ENCODE data around the gene CDKN1A. TPM values are rescaled to one million over a fixed set of nuclear protein-coding genes. Genes with fewer than 3 reads are reported as not detected.

The CDKN1A gene
- total RNA-seq, 1 donor from 2014 or later = 63.8 TPM

GRCh38 chr6:36686668-36687513, 8.4 kb downstream of the CDKN1A start:
- DNase-seq (ENCODE audit: missing footprints) = no peak
- intact Hi-C loops (cut with DNase I) = loop anchor here (5.0 kb wide), 1 partner anchor 70 kb away; no protein-coding TSS in a partner anchor
- no peak for ATAC-seq

- intact Hi-C loops (cut with DNase I) = loop anchor here (5.0 kb wide), 1 partner anchor 69 kb away; no protein-coding TSS in a partner anchor
- ATAC-seq (no peak), DNase-seq (ENCODE audit: missing footprints) (no peak)
Measured at GRCh38 chr6:36688063-36688738, 9.7 kb downstream of the CDKN1A start.

DNA sequence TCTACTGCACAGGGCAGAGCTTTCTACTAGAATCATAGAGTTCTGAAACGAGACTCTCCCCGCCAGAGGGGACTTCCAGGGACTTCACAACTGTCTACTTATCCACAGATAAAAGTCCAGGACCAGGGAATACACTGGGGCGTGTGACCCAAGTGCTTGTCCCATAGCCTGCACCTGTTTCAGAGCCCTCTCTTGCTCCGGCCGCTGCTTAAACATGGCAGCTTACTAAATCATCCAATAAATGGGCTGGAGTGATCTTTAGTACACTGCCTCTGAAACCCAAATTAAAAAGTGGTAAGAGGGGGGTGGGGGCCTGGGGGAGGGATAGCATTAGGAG, 10.2 kb downstream of the CDKN1A start:
- intact Hi-C loops (cut with DNase I) = loop anchor here (5.0 kb wide), 1 partner anchor 69 kb away; no protein-coding TSS in a partner anchor
- ATAC-seq (no peak), DNase-seq (ENCODE audit: missing footprints) (no peak)

DNA sequence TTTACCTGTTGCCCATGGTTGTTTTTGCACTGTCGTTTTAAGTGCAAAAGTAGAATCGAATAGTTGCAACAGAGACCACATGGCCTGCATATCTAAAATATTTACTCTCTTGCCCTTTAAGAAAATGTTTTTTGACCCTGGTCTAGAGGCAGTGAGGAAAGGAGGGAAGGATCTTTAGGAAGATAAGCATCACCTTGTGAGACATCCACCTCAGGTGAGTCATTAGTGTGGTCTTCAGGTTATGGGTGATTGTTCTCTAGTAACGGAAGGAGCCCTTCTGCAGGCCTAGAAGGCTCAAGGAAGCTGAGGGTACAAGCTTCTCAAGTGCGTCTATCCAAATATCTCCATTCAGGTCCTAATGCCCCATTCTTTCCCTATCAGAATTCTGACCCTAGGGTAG, 12.5 kb downstream of the CDKN1A start:
- no peak for ATAC-seq
- DNase-seq (ENCODE audit: missing footprints) = no peak
- intact Hi-C loops (cut with DNase I) = no loop called here

GRCh38 chr6:36691612-36692011, 13.1 kb downstream of the CDKN1A start:
- no peak for DNase-seq (ENCODE audit: missing footprints)
- intact Hi-C loops (cut with DNase I) = no loop called here
- no peak for ATAC-seq

DNA sequence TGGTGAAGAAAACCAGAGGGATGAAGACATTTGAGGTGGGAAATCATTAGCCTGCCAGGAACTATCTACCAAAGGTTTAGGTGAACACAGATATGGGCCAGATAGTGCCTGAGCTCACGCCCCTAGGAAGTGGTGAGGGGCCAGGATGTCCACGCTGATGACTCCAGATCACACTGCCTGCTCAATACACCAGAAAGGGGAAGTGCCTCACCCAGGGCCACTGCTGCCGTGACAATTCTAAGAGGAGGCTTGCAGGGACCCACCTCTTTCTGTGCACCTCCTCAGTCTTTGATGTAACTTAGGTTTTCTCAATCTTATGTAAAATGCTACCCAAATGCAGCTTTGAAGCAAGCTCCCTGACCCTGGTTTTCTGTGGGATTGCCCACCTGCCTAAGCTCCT, 13.7 kb downstream of the CDKN1A start:
- DNase-seq (ENCODE audit: missing footprints) (peak; percentile 74), ATAC-seq (peak; percentile 43)
- intact Hi-C loops (cut with DNase I) = no loop called here

DNA sequence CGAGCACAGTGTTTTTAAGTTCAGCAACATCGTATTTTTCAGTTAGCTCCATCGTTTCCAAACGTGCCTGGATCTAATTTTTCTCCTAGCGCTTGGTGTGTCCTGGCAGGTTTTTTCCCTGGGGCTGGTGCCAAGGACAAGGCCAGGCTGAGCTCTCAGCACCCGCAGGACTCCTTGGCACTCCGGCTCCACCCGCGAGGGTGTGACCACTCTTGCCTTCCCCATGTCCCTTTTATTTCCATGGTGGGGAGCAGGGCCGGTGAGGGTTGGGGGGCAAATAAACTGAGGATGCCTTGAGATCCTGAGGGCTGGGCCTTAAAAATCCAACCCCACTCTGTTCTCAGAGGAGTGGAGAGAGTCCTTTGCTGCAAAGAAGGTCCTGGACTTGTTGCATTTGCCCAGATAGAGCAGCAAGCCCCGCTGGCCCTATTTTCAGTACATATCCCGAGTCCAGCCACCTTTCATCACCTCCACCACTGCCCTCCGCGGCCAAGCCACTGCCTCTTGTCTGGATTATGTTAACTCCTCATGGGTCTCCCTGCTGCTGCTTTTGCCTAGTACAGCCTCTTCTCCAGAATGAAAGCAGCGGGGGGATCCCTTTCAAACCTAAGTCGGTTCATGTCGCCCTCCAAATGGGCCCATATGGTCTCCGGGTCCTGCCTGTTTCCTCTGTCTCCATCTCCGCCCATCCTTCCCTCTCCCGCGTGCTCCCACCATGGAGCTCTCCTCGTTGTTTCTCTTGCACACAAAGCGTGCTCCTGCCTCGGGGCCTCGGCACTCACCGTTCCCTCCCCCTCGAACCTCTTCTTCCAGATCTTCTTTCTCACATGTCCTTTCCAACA, 14.6 kb downstream of the CDKN1A start:
- DNase-seq (ENCODE audit: missing footprints) (peak; percentile 69), ATAC-seq (peak; percentile 81)
- intact Hi-C loops (cut with DNase I) = no loop called here

- DNase-seq (ENCODE audit: missing footprints) = no peak
- ATAC-seq = no peak
- intact Hi-C loops (cut with DNase I) = no loop called here
Measured at GRCh38 chr6:36694616-36695015, 16.1 kb downstream of the CDKN1A start.

DNA sequence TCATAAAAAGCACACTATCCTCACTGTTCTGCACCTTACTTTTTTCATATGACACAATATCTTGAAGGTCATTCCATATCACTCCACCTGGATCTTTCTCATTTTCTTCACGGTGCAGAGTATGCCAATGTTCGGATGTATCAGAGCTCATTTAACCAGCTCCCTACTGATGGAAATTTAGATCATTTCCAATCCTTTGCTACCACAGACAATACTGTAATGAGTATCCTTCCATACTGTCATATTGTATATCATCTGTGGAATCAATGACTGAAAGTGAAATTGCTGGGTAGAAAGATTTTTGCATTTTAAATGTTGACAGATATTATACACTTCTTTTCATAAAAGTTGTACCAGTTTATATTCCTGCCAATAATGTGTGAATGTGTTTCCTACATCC, 16.9 kb downstream of the CDKN1A start:
- ATAC-seq = no peak
- intact Hi-C loops (cut with DNase I) = no loop called here
- DNase-seq (ENCODE audit: missing footprints) = no peak

GRCh38 chr6:36697481-36697903, 19.0 kb downstream of the CDKN1A start, which contains the start of gene RAB44:
Gene RAB44, plus strand, starts transcription at chr6:36697826. Its CDS starts 6,410 bp downstream, at chr6:36704236.
- intact Hi-C loops (cut with DNase I) = no loop called here

GRCh38 chr6:36698196-36698595, 19.7 kb downstream of the CDKN1A start:
- intact Hi-C loops (cut with DNase I) = no loop called here
- no peak for ATAC-seq
- no peak for DNase-seq (ENCODE audit: missing footprints)

More at GRCh38 chr6:36697481-36697903, 19.0 kb downstream of the CDKN1A start, which contains the start of gene RAB44:
- DNase-seq (ENCODE audit: missing footprints) (no peak), ATAC-seq (no peak)

- intact Hi-C loops (cut with DNase I) = no loop called here
- no peak for DNase-seq (ENCODE audit: missing footprints)
- no peak for ATAC-seq
Measured at GRCh38 chr6:36698871-36699271, 20.4 kb downstream of the CDKN1A start.

DNA sequence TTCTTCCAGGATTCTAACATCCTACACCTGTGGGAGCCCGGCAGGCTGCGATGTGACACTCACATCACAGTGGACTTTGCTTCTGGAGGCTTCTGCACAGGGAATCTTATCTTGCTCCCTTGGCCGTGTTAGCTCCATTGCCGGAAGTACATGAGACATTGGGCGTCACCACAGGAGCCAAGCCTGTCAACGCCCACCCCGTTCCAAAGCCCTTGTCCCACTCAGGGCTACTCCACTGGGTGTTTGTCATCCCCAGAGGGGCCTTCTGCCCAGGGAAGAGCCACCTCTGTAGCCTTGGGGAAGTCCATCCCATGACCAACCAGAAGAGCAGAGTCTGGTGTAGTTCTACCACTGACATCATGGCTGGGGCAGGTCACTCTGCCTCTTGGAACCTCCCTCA, 20.8 kb downstream of the CDKN1A start:
- no peak for ATAC-seq
- no peak for DNase-seq (ENCODE audit: missing footprints)
- intact Hi-C loops (cut with DNase I) = no loop called here

DNA sequence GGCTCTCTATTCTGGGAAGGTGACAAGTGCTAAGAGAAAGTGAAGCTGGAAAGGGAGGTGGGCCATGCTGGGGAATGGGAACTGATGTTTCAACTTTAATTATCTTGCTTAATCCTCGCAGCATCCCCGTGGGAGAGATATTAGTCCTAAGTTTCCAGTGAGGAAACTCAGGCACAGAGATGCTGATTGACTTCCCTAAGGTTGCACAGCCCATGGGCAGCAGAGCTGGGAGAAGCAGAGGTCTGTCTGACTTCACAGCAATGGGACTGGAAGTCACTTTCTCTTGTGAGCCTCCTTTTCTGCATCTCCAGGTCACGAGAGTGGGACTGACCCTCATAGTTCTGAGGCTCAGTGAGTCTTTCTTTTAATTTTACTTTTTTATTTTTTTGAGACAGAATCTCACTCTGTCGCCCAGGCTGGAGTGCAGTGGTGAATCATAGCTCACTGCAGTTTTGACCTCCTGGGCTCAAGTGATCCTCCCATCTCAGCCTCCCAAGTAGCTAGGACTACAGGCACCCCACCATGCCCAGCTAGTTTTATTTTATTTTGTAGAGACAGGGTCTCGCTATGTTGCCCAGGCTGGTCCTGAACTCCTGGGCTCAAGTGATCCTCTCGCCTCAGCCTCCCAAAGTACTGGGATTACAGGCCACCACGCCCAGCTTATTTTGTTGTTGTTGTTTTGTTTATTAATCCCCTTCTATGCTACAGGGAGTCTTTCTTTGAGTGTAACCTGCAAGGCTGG, 21.7 kb downstream of the CDKN1A start:
- DNase-seq (ENCODE audit: missing footprints) (no peak), ATAC-seq (no peak)
- intact Hi-C loops (cut with DNase I) = no loop called here

DNA sequence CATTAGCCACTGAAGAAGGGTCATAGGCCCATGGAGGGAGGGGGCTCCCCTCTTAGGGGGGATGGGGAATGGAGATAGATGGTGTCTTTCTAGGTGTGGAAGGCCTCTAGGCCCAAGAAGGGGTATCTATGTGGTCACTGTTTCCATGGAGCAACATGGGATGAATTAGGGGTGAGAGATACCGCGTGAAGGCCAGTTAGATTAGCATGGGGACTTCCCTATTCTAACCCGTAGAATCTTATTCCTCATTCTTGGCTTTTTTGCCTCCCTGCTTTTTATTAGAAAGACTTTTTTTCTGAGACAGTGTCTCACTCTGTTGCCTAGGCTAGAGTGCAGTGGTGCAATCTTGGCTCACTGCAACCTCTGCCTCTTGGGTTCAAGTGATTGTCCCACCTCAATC, 22.3 kb downstream of the CDKN1A start:
- DNase-seq (ENCODE audit: missing footprints) (no peak), ATAC-seq (no peak)
- intact Hi-C loops (cut with DNase I) = no loop called here

- DNase-seq (ENCODE audit: missing footprints) = no peak
- no peak for ATAC-seq
- intact Hi-C loops (cut with DNase I) = no loop called here
Measured at GRCh38 chr6:36701401-36701991, 23.0 kb downstream of the CDKN1A start.

DNA sequence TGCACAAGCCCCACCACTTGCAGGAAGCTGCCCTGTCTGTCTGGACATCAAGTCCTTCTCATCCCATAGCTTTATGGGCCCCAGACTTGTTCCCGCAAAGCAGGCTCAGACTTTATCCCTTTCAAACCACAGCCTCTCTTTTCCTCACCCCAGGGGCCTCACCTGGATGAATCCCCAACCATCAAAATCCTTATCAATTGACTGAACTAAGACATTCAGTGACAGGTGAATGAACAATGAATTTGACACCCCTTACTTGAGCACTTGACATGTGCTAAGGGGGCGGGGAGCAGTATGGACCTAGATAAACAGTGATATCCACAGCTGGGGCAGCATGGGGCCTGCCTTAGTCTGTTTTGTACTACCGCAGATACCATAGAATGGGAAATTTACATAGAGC, 24.1 kb downstream of the CDKN1A start:
- no peak for ATAC-seq
- DNase-seq (ENCODE audit: missing footprints) = no peak
- intact Hi-C loops (cut with DNase I) = no loop called here

DNA sequence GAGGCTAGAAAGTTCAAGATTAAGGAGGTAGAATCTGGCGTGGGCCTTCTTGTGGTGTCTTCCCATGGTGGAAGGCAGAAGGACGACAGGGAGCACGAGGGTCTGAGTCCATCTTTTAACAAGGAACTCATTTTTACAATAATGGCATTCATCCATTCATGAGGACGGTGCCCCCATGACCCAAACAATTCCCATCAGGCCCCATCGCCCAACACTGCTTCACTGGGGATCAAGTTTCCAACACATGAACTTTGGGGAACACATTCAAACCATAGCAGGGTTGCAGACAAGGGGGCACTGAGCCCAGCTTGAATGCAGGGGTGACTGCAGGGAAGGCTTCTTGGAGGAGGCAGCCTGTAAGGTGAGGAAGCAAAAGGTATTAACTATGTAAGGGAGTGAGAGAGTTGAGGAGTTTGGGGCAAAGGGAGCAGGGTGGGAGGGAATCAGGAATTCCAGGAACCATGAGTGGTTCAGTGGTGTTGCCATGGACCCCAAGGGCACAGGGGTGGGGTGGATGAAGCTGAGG, 24.6 kb downstream of the CDKN1A start:
- DNase-seq (ENCODE audit: missing footprints) (no peak), ATAC-seq (no peak)
- intact Hi-C loops (cut with DNase I) = no loop called here
